BJ (cell line): Measurements from ENCODE around the gene TREML4. TPM values are rescaled to one million over a fixed set of nuclear protein-coding genes. Genes with fewer than 3 reads are reported as not detected.
"Not testable (repeated sequence)": the region's sequence is repeated elsewhere in the genome, so short reads cannot be mapped to it uniquely, and the experiment has no call there.

Experiments
- CTCF ChIA-PET: fragments of 350-600 bp; formaldehyde crosslinking; extraction: SDS; loops from one replicate; lab custom pipeline; 2021; ENCODE audit warnings: antibody characterized with exemption, inconsistent platforms; lab: Yijun Ruan, JAX
- POLR2A ChIA-PET: fragments of 300-600 bp; sonication (Branson Sonifier 250); formaldehyde crosslinking; extraction: SDS; loops from one replicate; lab custom pipeline; 2021; ENCODE audit warnings: antibody characterized with exemption; lab: Charles Lee
- DNase-seq: peaks from one replicate; pipeline ENCODE4 v3.0.0-alpha.2; 2011; ENCODE audit warnings: low read depth
- H3K27me3 ChIP-seq: 2 replicates; pipeline ENCODE4 v1.6.0; 2011; ENCODE audit warnings: low read length; ENCODE audit not compliant: control insufficient read depth, insufficient read depth
- H3K36me3 ChIP-seq: 2 replicates; pipeline ENCODE4 v1.5.1; 2011; ENCODE audit warnings: low read length; ENCODE audit not compliant: control insufficient read depth, insufficient read depth
- H3K4me3 ChIP-seq: 2 replicates; pipeline ENCODE4 v1.5.1; 2011; ENCODE audit warnings: low read depth, mild to moderate bottlenecking, control low read depth, low read length
- CTCF ChIP-seq: IDR thresholded peaks from 2 replicates; pipeline ENCODE4 v1.5.1; 2011; ENCODE audit warnings: low read depth, mild to moderate bottlenecking, control low read depth, inconsistent platforms, low read length, moderate library complexity; ENCODE audit not compliant: insufficient read depth
- polyA plus RNA-seq: library from polyadenylated mRNA; depleted of rRNA; stranded (reverse); fragments of >200 nt; gene quantifications from 2 replicates; pipeline ENCODE4 v1.2.3, GENCODE V29; 2011

Gene TREML4
- polyA plus RNA-seq, 1 experiment: not detected

GRCh38 chr6:41186031-41186562, 42.1 kb upstream of the TREML4 start:
- CTCF ChIA-PET: interaction anchor here (1.9 to 2.0 kb wide), 2 partner anchors 11 to 133 kb away, joined by 4 to 5 read pairs; no protein-coding TSS in a partner anchor
- Histone ChIP-seq H3K27me3 (peaks cover 5% of the 10 kb centered on the region), H3K36me3 (no peaks in the 10 kb centered on the region), H3K4me3 (no peak overlapping the region)
- no peak for TF ChIP-seq CTCF
- POLR2A ChIA-PET: no interaction called here
- DNase-seq: no peak

DNA sequence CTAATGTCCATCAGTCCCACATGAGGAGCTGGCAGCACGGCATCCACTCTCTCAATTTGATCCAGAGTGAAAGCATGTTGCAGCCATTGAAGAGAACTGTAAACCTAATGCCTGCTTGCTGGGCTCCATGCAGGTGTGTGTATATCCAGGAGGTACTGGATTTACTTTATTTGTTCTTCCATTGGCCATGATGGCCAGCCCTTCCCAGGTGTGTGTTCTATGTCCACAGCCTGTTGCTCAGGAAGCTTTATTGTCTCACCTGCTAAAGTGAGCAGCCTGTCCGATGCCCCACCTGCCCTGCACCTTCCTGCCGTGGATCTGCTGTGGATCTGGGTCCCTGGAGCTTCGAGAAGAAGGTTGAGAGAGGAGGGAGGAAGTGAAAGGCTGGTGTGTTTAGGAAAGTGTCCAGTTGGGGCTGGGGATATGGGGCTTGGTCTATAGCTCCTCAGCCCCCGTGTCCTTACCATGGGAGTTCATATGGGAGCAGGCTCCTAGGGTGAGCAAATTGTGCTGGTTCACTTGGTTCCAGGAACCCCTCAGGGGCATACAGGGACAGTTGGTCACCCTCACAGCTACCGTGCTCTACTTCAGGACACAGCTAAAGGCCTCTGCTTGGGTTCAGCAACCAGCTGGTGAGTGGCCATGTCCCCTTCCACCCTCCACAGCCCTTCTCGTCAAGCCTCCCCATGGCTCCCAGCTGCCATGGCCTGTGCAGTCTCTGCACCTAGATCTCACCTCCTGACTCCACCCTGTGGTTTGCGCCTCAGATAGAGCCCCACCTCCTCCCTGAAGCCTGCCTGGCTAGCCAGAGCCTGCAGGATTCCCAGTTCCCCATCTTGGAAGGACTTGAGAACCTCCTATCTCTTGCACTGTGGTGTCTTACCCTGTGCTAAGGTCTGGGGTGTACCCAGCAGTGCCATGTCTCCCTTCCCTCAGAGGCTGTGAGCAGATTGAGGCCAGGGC, 39.9 kb upstream of the TREML4 start:
- Histone ChIP-seq H3K4me3 (no peak overlapping the region), H3K27me3 (peaks cover 2% of the 10 kb centered on the region), H3K36me3 (no peaks in the 10 kb centered on the region)
- no peak for DNase-seq
- CTCF ChIA-PET: interaction anchor here (0.8 to 1.9 kb wide), 4 partner anchors 9 to 130 kb away, joined by 3 to 4 read pairs (median 3); partner anchors contain the start of gene TREML2
- POLR2A ChIA-PET: no interaction called here
- TF ChIP-seq CTCF: no peak

DNA sequence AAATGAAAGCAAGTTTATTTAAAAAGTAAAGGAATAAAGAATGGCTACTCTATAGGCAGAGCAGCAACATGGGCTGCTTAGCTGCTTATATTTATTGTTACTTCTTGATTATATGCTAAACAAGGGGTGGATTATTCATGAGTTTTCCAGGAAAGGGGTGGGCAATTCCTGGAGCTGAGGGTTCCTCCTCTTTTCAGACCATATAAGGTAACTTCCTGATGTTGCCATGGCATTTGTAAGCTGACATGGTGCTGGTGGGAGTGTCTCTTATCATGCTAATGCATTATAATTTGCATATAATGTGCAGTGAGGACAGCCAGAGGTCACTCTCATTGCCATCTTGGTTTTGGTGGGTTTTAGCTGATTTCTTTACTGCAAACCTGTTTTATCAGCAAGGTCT, 39.1 kb upstream of the TREML4 start:
- DNase-seq, H3K36me3 ChIP-seq, H3K27me3 ChIP-seq, POLR2A ChIA-PET, H3K4me3 ChIP-seq: not testable (repeated sequence)
- CTCF ChIA-PET: interaction anchor here (0.8 to 1.4 kb wide), 4 partner anchors 18 to 132 kb away, joined by 3 to 5 read pairs (median 3); no protein-coding TSS in a partner anchor

DNA sequence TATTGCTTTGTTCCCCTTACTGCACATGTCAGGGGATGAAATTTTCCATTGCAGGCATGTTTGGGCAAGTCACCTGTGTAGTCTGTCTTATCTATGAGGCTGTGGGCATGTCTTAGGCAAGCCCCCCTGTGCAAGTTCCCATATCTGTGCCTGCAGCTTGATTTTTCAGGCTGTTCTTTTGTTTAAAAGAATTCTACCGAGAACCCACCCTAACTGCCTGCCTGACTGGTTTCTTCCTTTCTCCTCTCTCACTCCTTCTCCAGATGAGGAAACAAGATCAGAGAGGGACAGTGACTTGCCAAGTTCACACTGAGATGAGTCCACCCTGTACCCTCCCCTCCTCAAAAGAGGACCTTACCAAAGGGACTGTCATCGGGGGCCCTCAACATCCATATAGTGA, 38.2 kb upstream of the TREML4 start:
- H3K27me3 ChIP-seq: peaks cover under 1% of the 10 kb centered on the region
- CTCF ChIA-PET: interaction anchor here (0.8 to 1.4 kb wide), 3 partner anchors 19 to 131 kb away, joined by 3 to 5 read pairs (median 3); no protein-coding TSS in a partner anchor
- POLR2A ChIA-PET: no interaction called here
- H3K36me3 ChIP-seq: no peaks in the 10 kb centered on the region
- no peak overlapping the region for H3K4me3 ChIP-seq
- no peak for DNase-seq
- TF ChIP-seq CTCF: no peak

- Histone ChIP-seq H3K4me3 (no peak overlapping the region), H3K27me3 (no peaks in the 10 kb centered on the region; the same call in 1 of the 2 replicates), H3K36me3 (no peaks in the 10 kb centered on the region)
- no peak for TF ChIP-seq CTCF
- ChIA-PET POLR2A (no interaction called here), CTCF (interaction anchor here (1.4 kb wide), 1 partner anchor 129 kb away, joined by 5 read pairs; no protein-coding TSS in a partner anchor)
- no peak for DNase-seq
These were observed 37.4 kb upstream of the TREML4 start for GRCh38 chr6:41190791-41191190.
